HG03280 (cell line): Measurements from ENCODE around the gene SHISA6.

Source experiments
- ATAC-seq: cut with Tn5 transposase; IDR thresholded peaks from one replicate; pipeline ENCODE4 v1.9.1; 2021; ENCODE audit warnings: mild to moderate bottlenecking, moderate library complexity; ENCODE audit not compliant: unreplicated experiment

SHISA6 gene

DNA sequence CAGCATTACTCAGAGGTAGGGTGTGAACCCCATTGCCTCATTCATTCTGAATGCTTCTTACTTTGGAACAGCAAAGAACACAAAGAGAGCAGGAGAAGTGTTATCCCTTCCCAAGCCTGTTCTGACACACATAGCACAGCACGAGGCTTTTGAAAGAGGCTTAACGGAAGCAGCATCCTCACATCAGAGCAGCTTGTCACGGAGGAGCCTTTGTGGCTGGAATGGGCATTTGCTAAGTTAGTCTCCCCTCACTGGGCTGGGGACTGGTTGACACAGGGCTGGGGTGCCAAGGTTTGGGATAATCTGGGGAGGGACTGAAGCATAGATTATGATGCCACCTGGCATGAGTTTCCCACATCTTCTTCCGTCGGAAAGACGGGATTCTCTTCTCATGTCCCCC, 189.7 kb downstream of the SHISA6 start:
- no peak for ATAC-seq

DNA sequence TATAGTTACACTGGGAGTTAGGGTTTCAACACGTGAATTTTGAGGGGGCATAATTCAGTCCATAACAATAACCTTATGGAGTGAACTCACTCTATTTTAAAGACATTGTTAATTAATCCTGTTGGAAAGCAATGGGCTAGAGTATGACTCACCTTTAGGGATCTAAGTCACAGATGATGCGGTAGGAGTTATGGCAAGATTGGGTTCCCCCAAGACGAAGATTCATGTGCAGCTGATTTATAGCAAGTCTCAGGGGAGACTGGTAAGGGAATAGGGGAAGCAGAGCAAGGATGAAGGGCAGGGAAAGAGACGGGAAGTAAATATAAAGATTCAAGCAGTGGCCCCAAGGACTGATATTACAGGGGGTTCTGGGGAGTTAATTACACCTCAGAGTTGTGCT, 197.7 kb downstream of the SHISA6 start:
- ATAC-seq, result no peak

DNA sequence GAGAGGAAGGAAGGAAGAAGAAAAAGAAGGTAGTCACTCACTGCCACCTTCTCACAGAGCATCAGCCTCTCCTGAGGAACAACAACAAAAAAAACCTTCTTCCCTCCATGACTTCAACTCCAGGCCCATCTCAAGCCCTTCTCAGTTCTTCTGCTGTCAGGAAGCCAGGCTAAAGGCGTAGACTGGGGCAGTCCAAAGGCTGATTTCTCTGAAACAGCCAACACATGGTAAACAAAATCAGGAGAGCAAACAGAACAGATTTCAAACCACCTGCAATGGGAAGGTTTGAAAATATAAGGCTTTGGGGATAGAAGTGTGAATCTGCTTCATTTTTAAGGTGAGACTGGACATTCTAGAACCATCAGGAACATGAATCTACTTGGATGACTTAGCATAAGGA, 200.0 kb downstream of the SHISA6 start:
- ATAC-seq, result no peak

DNA sequence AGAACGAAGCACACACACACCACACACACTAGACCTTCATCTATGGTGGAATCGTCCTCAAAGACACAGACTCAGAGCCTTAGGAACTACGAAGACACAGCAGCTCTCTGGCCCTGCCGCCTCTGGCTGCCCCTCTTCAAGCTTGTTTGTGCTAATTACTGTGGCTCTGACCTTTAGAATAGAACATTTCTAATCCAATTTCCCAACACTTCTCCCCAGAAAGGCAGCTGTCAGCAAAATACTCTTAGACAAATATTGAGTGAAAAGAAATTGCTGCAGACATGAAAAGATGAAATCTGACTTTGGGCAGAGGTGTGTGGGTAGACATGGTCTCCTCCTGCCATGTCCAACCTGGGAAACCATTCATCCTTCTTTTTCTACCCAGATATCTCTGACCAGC, 205.3 kb downstream of the SHISA6 start:
- ATAC-seq, result no peak

DNA sequence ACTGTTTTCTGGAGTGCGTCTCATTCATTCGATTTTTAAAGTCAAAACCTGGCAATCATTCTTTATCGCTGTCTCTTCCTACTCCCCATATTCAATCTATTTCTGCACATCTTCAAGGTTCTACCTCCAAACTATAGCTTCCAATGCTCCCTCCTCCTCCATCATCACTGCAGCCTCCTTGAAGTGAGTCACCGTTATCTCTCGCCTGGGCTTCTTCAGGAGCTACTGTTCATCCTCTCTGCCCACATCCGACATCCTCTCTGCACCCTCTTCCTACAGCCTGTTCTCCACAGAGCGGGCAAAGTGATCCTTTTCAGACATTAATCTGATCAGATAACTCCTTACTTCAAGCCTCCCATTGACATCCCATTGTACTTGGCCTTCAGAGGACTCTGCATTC, 213.1 kb downstream of the SHISA6 start:
- ATAC-seq, result no peak

DNA sequence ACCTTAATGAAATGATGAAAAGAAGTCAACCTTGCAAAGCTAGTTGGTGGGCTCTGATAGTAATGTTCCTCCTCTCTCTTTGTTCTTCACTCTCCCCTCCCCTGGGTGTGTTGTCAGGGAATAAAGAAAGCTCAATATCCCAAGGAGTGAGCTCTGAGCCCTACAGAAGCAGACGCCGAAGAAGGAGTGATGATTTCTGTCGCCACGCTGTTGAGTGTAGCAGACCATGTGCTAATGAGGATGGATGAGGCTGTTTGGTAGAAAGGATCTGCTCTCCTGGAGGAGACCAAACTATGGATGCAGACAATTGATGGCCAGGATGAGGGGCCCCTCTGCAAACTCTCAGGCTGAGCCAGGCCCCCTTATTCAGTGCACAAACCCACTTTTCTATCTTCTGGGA, 217.3 kb downstream of the SHISA6 start:
- ATAC-seq, result no peak

DNA sequence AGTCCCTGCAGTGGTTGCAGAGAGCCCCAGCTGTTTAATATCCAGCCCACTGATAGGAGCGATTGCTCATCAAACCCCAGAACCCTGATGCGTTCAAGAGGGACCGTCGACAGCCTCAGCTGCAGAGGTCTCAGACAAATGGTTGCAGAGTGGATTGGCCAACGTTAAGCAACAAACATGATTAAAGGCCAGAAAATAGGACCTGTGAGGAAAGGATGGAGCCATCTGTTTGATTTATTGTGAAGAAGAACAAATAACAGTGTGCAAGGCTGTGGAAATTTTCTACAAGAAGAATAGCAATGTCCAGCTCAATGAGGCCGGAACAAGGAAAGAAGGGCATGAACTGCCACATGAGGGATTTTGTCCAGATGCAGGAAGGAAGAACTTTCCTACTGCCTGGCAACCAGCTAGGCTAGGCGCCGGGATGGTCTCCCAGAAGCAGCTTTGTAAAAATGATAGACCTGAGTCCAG, 218.9 kb downstream of the SHISA6 start:
- no peak for ATAC-seq

DNA sequence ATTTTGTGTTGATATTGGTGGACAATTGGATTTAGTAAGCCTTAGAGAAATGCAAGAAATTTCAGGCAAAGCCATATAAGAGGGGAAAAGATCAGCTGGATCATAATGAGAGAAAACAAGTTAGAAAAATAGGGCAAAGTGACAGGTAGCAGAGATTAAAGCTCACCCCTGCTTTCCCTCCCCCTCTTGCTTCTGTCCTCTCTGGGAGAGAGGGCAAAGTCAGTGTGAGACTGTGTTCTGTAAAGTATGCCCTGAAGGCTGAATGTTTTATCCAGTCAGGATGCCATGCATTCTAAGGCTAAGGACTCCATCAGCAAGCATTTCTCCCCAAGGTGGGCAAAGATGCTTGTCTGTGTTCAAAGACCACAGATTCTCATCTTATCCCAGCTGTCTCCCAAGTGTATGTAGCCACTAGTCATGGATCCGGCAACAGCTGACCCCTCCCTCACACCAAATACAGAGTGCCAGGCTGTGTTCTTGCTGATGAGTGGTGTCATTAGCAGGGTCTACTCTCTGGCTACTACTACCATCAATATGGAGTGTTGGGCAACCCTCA, 221.1 kb downstream of the SHISA6 start:
- ATAC-seq, result no peak

DNA sequence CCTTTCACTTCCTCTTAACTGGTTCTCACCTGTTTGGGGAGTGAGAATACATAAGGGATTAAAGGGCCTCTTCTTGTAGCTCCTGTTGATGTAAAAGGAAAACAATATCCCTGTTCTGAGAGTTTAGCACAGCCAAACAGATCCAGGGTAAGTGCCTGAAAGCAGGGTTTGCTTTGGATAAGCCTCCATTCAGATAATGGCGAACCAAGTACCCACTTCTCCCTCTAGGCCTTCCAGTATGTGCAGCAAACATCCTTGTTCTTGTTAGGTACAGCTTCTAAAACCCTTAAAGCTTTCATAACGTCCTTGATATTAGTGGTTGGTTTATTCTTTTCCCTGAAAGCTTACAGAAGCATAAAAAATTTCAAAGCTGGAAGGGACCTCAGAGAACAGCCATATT, 226.6 kb downstream of the SHISA6 start:
- no peak for ATAC-seq

DNA sequence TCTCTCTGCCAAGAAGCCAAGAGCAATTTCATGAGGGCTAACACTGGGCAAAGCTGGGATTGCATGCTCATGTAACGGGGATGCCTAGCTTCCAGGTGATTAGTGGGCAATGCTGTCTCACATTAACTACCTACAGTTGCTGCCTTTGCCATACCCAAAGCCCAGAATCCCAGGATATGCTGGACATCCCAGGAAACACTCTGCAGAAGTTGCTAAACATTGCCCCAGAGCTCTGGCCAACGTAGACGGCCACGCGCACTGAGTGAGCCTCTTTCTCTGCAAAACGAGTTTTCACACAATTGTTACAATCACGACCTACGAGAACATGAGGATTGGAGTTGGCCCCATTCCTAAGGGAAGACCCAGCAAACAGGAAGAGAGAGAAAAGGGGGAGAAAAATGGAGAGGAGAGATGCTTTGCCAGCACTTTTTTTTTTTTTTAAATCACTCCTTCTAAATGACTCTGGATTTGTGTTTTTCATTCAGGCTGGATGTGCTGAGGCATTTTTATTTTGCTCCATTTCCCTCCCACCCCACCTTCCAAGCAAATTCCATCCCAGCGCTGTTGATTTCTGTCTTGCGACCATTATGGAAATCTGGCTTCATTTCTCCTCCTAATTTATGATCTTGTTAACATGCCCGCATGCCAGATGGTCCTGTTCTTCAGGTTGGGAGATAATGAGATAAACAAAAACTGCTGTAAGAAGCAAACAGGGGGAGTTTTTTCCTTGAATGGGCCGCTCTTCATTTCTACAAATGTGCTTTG, 244.5 kb downstream of the SHISA6 start:
- ATAC-seq, result no peak

DNA sequence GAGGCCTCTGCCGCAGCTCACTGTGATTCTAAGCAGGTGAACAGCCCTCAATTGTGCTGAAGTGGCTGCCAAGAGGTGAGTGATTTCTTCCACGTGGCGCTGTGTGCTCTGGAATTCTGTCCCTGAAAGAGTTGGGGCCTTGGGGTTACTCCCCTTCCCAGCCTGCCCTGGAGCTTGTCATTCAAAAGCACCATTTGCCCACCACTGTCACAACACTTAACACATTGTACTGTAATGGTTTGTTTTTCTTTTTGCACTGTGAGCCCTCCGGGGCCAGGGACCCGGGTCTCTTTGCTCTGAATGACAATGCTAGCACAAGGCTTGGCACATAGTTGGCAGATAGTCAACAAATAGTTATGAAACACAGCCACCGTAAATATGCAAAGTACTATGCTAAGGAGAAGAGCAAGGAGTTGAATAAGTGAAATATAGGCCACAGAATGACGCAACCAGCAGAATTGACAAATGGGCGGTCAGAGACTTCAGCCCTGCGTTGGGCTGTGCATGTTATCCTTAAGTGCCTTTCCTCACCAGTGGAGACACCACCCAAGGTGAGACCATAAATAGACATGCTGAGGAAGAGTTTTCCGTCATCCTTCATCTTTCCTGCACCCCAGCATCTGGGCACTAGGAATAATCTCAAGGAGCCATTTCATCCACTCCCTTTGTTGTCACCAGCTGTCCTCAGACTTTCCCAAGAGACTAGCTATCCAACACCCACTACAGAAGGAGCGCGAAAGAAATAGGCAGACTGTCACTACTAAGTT, 245.3 kb downstream of the SHISA6 start:
- no peak for ATAC-seq

DNA sequence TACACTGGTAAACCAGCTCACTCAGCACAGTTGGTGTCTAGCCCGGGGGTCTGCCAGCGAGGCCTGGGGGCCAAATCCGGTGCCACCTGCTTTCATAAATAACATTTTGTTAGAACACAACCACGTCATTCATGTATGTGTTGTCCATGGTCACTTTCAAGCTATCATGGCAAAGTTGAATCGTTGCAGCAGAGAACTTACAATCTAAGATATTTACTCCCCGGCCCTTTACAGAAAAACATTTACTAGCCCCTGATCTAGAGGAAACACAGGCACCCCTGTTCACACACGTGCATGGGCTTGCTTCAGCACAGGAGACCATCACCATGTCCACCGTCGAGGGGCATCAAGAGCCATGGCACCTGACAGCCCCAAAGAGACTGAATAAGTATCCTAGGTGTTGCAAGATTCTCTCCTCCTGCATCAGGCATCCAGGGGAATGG, 245.9 kb downstream of the SHISA6 start:
- ATAC-seq, result no peak

DNA sequence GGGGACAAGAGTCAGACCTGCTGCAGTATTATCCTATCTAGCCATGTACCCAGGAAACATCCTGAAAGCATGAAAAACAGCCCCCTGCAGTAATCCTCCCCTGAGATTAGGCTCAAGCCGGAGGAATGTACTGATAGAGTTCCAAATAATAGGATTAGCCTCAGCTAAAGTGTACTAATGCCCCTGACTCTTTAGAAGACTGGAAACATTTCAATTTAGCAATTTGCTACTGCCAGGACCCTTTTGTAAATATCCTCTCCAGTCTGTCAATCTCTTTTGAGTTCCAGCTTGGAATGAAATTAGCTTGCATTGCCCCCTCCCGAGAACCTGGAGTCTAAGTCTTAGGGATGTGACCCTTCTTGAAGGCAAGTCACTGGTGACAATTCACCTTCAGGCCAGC, 246.5 kb downstream of the SHISA6 start:
- no peak for ATAC-seq

DNA sequence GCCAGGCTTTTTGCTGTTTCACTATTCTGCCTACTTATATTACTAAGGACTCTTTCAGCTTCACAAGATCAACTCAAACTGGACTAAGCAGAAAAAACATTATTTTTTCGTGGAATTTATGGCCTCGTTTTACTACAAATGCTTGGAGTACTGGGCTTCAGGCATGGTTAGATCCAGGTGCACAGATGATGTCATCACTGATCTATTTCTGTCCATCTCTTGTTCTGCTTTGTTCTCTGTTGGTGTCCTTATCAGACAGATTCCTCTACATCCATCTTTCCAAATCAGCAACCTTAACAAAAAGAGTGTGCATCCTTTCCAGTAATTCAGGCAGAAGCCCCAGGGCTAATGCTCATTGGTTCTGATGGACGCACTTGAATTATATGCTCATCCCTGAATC, 247.4 kb downstream of the SHISA6 start:
- ATAC-seq, result no peak

DNA sequence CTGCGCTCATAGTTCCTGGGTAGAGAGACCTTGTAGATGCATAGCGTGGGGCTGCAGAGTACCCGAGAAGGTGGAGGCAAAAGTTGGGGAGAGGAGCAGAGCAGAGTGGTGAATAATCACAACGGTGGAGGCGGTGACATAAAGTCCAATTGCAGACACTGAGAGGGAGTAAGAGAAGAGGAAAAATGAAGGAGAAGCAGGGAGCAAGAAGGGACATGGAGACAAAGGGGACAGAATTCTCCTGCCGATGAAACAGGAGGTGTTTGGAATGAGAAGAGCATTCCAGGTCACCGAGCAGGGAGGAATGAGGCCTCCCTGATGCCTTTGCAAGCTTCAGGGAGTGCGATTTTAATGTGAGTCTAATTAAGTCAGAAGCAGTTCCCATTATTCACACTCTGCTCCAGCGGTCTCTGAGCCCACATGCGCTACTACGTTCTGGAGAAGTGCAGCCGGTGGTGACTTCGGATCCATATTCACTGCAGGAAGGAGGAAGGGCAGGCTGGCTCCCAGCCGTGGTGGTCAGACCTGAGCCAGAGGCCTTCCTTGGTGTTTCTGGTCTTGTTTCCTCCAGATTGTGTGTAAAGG, 249.2 kb downstream of the SHISA6 start:
- no peak for ATAC-seq

DNA sequence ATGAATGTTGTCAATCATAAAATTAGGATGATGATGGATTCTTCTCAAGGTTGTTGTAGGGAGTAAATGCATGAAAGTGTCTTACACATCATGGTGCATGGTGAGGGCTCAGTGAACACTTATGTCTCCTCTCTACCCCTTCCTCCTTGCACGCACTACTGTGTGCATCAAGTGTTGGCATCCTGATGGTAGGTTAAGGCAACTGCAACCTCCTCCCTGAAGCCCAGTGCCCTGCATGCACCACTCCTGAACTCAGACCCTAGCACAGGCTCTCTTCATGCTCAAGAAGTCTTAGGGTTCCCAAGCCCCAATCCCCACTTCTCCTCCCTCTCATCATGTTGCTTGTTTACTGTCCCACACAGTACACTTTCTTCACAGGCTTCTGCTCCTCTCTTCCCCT, 251.5 kb downstream of the SHISA6 start:
- ATAC-seq, result no peak

DNA sequence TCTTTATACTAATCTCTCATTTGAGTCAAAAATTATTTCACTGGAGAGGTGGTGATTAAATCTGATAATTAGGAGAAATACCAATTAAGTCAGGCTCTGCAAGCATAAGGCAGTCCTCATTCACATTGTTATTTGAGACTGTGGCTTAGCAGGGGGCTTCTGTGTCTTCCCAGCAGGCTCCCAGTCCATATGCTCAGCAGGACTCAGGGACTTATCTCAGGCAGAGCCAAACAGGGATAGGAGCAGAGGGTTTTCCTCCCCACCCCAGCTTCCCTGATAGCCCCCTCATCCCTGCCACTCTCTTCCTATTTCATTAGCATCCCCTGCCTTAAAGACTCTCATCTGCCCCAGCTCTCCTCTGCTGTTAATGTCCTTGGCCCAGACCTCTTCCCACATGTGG, 252.9 kb downstream of the SHISA6 start:
- ATAC-seq, result no peak

DNA sequence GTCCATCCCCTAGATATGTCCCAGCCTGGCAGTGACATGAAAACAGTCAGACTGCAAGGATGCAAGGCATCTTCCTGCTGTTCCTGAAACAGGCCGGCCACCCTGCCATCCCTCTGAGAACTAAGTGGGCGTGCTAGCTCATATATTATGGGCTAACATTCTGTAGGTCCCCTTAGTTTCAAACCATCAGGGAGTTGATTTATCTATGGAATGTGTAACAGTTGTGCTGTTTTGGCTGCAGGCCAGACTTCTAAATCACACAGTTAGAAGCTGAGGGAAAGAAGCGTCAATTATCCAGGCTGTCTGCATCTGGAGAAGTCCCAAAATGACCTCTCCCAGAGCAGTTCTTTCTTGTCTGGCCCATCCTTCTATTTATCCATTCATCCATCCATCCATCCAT, 254.6 kb downstream of the SHISA6 start:
- ATAC-seq, result no peak

DNA sequence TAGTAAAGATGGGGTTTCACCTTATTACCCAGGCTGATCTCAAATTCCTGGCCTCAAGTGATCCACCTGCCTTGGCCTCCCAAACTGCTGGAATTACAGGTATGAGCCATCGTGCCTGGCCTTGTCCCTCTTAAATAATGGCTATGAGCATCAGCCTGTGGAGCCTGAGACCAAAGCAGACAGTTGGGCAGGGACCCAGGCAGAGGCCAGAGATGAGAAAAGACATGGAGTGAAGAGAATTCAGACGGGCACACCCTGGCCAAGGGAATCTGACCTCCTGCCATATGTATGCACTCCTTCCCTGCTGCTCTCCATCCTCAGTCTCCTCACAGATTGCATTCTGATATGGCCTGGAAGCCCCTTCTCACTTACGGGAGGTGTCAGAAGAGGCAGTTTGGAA, 258.9 kb downstream of the SHISA6 start:
- ATAC-seq, result no peak

DNA sequence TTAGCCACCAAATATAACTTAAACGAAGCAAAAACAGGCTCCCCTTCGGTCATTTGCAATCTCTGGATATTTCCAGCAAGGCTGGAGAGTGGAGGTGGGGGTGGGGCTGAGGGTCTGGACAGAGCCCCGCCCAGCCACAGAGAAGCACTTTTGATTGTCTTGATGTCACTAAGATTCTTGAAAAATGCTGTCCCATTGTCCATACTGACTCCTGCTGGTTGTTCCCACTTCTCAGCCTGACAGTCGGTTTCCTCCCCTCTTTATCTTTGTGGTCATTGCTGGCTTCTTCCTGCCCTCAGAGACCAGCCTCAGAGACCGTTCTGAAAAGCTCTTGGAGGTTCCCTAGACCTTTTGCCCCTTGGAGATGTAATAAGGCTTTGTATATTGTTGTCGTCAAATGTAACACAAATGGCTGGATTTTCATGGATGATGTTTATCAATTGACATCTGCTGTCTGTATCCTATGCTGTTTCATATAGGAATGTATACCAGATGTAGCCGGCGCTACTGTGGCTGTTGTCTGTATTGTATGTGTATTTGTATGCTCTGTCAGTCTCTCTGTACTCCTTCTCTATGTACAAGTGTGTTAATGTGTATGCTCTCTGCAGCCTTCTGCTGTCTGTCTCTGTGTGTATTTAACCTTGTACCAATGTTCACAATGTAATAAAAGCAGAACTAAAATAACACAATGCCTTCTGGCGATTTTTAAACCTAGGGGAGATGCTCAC, 262.5 kb downstream of the SHISA6 start:
- ATAC-seq, result no peak

DNA sequence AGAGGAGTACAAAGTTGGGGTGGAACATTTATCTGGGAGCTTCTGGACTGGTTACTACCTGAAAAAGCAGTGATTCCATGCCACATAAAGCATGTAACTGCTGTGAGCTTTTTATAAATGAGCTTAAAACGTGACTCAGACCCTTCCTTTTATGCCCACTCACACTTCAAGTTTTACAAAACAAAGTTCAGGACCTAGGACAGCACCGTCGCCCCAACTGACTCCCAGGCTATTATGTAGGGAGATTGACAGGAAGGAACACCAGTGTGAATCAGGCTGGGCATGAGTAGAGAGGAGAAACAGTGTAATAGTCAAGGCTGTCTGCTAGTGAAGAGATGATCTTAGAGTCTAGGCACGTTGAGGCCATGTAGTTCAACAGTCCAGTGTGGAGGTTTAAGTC, 265.6 kb downstream of the SHISA6 start:
- ATAC-seq, result no peak
